Coronary artery (tissue), 2 donors: ENCODE data around the gene NTM.

ENCODE experiments used
- DNase-seq: peaks from one replicate; pipeline ENCODE4 v3.0.0-alpha.2; 2017; ENCODE audit warnings: low spot score
- H3K27ac ChIP-seq, 2 donors: fragments of 200-600 bp; sonication (generic); one replicate each; pipeline ENCODE4 v1.5.1; 2016 to 2019
- H3K4me3 ChIP-seq: fragments of 200-600 bp; sonication (generic); 2 replicates; pipeline ENCODE4 v1.5.1; 2016; ENCODE audit warnings: mild to moderate bottlenecking, moderate library complexity
- TF ChIP-seq, protein P1 (sequence below): fragments of 200-600 bp; sonication (generic); IDR thresholded peaks from one replicate; pipeline ENCODE4 v1.5.1; 2019; ENCODE audit warnings: antibody characterized with exemption

NTM gene

DNA sequence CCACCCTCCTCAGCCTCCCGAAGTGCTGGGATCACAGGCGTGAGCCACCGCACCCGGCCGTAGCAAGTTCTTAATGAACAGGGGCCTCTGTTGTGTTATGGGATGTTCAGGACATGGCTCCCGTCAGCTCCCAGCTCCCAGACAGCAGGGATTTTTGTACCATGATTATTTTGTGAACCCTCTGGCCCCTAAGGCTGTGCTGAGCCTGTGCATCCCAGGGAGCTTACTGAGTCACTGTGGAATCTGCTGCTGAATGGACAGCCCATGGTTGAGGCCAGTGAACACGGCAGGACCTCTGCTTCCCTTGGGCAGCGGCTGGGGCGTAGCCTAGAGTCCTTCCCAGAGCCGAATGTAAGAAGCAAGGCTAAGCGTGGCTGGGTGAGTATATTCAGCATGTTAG is 245.2 kb downstream of the NTM start:
- DNase-seq = no peak
- H3K4me3 ChIP-seq = no peak overlapping the region
- H3K27ac ChIP-seq = no peak overlapping the region
- TF ChIP-seq, protein P1, sequence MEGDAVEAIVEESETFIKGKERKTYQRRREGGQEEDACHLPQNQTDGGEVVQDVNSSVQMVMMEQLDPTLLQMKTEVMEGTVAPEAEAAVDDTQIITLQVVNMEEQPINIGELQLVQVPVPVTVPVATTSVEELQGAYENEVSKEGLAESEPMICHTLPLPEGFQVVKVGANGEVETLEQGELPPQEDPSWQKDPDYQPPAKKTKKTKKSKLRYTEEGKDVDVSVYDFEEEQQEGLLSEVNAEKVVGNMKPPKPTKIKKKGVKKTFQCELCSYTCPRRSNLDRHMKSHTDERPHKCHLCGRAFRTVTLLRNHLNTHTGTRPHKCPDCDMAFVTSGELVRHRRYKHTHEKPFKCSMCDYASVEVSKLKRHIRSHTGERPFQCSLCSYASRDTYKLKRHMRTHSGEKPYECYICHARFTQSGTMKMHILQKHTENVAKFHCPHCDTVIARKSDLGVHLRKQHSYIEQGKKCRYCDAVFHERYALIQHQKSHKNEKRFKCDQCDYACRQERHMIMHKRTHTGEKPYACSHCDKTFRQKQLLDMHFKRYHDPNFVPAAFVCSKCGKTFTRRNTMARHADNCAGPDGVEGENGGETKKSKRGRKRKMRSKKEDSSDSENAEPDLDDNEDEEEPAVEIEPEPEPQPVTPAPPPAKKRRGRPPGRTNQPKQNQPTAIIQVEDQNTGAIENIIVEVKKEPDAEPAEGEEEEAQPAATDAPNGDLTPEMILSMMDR = no peak

DNA sequence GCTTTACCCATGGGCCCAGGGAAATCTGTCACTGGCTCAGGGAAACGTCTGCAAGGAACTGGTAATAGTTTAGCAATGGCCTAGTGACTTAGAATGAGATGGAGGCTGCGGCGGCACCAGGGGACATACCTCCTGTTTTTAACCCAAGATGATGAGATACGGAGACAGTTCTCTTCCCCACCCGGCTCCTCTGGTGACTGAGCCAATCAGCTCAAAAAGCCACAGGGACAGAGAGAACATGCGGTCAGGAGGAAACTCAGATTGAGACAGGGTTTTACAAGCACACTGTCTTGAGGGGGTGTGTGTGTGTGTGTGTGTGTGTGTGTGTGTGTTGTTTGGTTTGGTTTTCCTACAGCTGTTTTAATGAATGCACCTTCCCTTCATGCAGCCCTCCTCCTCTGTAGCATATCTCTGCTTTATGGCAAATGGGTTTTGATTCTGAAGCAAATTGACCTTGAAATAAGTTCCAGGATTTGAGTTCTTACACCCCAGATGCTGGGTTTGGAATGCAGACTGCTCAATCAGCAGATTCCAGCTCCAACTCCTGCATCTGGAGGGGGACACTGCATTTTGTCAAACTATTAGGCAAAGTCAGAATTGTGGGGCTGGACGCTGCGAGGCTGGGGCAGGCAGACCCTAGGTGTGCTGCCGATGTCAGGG is 246.2 kb downstream of the NTM start:
- no peak overlapping the region for H3K27ac ChIP-seq
- no peak overlapping the region for H3K4me3 ChIP-seq
- no peak for DNase-seq
- TF ChIP-seq, protein P1 = no peak

DNA sequence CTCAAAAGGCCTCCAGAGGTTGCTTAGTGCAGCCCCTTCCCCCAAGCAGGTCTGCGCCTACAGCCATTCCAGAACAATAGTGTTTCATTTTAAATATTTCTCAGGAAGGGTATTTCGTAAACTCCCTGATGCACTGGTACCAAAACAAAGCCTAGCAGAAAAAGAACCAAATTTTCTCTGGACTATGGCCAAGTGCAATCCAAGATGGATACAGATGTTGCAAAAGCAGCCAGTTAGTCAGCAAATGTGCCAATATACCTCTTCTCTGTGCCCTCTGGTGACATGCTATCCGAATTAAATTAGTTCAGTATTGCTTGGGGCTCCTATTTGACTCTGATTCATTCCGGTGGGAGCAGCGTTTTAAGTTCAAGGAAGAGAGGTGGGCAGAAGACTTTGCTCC is 247.8 kb downstream of the NTM start:
- DNase-seq = no peak
- Histone ChIP-seq H3K27ac (no peak overlapping the region), H3K4me3 (no peak overlapping the region)
- TF ChIP-seq, protein P1 = no peak

DNA sequence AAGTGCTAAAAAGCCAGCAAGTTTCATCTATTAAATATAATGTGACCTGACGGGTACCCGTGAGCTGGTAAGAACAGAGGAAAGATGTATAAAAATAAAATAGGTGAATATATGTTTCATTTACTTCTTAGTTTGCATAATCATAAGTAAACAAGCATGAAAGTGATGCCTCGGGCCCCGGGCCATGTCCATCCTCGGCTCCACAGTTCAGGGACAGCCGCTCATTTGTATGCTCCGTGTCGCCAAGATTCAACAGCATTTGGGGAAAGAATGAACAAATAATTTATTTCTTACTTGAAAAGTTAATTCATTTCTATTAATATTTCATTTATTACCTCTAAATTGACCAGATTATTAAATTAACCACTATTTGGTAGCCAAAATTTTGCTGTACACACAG is 251.8 kb downstream of the NTM start:
- no peak for DNase-seq
- TF ChIP-seq, protein P1 = no peak
- no peak overlapping the region for H3K4me3 ChIP-seq
- no peak overlapping the region for H3K27ac ChIP-seq

DNA sequence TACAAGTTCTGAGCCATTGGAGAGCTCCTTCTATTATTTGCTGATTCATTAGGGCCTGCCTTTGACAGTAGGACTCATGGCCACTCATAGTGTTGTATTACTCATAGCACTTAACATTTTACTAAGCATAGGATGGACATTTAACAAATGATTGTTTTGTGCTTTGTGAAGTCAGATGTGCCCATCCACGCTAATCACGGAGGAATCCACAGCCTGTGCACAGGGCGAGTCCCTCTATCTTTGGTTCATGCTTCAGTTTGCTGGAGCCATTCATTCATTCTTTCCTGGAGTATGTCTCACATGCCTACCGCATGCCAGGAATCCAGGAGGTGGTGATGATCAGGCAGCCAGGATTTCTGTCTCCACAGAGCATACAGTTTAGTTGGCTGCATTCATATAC is 254.1 kb downstream of the NTM start:
- TF ChIP-seq, protein P1 = no peak
- Histone ChIP-seq H3K4me3 (no peak overlapping the region), H3K27ac (no peak overlapping the region)
- DNase-seq = no peak

DNA sequence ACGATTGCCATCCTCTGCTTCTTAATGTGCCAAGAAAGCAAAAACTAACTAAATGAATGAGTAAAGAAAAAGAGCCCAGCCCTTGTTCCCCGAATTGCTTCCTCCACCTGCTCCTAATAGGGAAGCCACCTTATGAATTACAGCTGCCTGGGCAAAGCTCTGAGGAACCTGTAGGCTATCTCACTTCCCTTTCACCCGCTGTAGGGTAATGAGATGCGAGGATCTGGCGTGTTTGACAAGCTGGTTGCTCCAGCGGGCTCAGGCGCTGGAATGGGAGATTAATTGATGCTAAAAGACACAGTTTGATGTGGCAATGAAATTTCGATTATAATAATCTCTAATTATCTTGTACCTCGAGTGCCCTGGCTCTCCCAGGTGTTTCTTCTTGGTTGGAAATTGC is 256.4 kb downstream of the NTM start:
- TF ChIP-seq, protein P1 = no peak
- DNase-seq = no peak
- Histone ChIP-seq H3K4me3 (no peak overlapping the region), H3K27ac (no peak overlapping the region)

DNA sequence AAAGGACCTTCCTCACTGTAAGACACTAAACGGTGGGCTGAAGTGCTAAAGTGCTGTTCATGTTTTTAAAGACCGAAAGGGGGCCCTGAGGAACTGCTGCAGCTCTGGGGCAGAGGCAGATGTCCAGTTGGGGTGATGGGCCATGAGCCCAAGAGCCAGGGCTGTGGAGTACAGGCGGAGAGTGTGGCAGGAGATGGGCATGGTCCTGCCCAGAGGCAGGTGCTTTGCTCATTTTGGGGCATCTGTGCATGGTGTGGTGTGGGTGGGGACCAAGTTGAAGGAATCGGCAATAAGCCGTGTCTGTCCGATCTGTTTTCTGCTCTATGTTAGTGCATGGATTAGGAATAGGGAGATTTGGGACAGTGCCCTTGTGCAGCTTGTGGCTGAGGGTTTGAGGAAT is 258.3 kb downstream of the NTM start:
- no peak overlapping the region for H3K4me3 ChIP-seq
- TF ChIP-seq, protein P1 = no peak

More for the DNA sequence above, 258.3 kb downstream of the NTM start:
- no peak overlapping the region for H3K27ac ChIP-seq
- DNase-seq = no peak
